ENCODE results near the gene PLA2G6. TPM values are rescaled to one million over a fixed set of nuclear protein-coding genes. Genes with fewer than 3 reads are reported as not detected.

Gene PLA2G6
- total and polyA plus RNA-seq, 2 of the 13 experiments (the other 11 are each of a cell fraction or from before 2014, with no cell fraction given): 4.8 to 11.5 TPM

DNA sequence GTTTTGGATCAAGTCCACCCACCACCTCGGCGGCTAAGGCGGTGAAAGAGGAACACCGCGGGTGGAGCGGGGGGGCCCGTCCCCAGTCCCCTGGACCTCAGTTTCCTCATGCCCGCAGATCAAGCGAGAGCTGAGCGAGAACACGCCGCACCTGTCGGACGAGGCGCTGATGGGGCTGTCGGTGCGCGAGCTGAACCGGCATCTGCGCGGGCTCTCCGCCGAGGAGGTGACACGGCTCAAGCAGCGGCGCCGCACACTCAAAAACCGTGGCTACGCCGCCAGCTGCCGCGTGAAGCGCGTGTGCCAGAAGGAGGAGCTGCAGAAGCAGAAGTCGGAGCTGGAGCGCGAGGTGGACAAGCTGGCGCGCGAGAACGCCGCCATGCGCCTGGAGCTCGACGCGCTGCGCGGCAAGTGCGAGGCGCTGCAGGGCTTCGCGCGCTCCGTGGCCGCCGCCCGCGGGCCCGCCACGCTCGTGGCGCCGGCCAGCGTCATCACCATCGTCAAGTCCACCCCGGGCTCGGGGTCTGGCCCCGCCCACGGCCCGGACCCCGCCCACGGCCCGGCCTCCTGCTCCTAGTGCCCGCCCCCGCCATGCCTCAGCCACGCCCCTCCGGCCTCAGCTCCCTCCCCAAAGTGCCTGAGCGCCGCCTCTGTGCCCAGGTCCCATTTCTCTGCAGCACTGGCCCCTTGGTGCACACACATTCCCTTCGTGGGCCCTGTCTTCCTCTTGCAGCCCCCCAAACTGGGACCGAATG is 32.8 kb upstream of the PLA2G6 start:
- peaks cover 37% of the 10 kb centered on the region; the same call in 1 of the 2 replicates for H4K20me1 ChIP-seq (ENCODE audit: insufficient read depth, low read length)
- no TSS peak for BruUV-seq (replicated peaks)
- H3K4me1 ChIP-seq (ENCODE audit: insufficient read depth, low read length): peaks cover 41% of the 10 kb centered on the region
- no peak overlapping the region for H3K4me2 ChIP-seq (ENCODE audit: low read depth, low read length)
- no peak overlapping the region for H2AFZ ChIP-seq (ENCODE audit: low read length)
- no peak overlapping the region for H3K27ac ChIP-seq (ENCODE audit: extremely low read length, insufficient read depth, low read length)
- CTCF ChIA-PET (ENCODE audit: low intra/inter-chr PET ratio, low total read pairs): no interaction called here
- H3K9ac ChIP-seq (ENCODE audit: insufficient read depth, low read depth, low read length): no peak overlapping the region
- no peaks in the 10 kb centered on the region for H3K27me3 ChIP-seq (ENCODE audit: control insufficient read depth in 1 of 2, insufficient read depth in 2 of 2, low read length in 2 of 2)
- WGBS (ENCODE audit: low lambda C conversion rate): 97% methylated on average over 81 of the region's 81 CpGs
- no peaks in the 10 kb centered on the region for H3K9me3 ChIP-seq (ENCODE audit: low read length)
- no peak for ATAC-seq
- TF ChIP-seq ESRRA (CRISPR knock-in tag; IDR thresholded peaks at IDR 0.05; ENCODE audit: low read depth) (no peak), ZNF850 (CRISPR knock-in tag; conservative IDR thresholded peaks at IDR 0.05) (no peak), AGO1 (IDR thresholded peaks at IDR 0.05; ENCODE audit: low read depth, low read length, poor library complexity, severe bottlenecking) (peak; percentile 62), POLR2AphosphoS2 (IDR thresholded peaks at IDR 0.05; ENCODE audit: low read depth, low read length) (peak; percentile 9; the same call in 1 of the 2 replicates), ZSCAN29 (CRISPR knock-in tag; conservative IDR thresholded peaks at IDR 0.05) (no peak), ZNF484 (CRISPR knock-in tag; IDR thresholded peaks at IDR 0.05; ENCODE audit: borderline replicate concordance, low read depth) (no peak), AGO2 (optimal IDR thresholded peaks at IDR 0.05; ENCODE audit: low read depth, low read length) (peak; percentile 41), MTF1 (CRISPR knock-in tag; IDR thresholded peaks at IDR 0.05) (no peak), NFYC (CRISPR knock-in tag; IDR thresholded peaks at IDR 0.05) (no peak), ZNF737 (CRISPR knock-in tag; IDR thresholded peaks at IDR 0.05; ENCODE audit: borderline replicate concordance) (no peak)
- TF ChIP-seq, protein P1, sequence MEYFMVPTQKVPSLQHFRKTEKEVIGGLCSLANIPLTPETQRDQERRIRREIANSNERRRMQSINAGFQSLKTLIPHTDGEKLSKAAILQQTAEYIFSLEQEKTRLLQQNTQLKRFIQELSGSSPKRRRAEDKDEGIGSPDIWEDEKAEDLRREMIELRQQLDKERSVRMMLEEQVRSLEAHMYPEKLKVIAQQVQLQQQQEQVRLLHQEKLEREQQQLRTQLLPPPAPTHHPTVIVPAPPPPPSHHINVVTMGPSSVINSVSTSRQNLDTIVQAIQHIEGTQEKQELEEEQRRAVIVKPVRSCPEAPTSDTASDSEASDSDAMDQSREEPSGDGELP (IDR thresholded peaks at IDR 0.05; ENCODE audit: borderline replicate concordance, low read depth): no peak
- TF ChIP-seq, protein P2, sequence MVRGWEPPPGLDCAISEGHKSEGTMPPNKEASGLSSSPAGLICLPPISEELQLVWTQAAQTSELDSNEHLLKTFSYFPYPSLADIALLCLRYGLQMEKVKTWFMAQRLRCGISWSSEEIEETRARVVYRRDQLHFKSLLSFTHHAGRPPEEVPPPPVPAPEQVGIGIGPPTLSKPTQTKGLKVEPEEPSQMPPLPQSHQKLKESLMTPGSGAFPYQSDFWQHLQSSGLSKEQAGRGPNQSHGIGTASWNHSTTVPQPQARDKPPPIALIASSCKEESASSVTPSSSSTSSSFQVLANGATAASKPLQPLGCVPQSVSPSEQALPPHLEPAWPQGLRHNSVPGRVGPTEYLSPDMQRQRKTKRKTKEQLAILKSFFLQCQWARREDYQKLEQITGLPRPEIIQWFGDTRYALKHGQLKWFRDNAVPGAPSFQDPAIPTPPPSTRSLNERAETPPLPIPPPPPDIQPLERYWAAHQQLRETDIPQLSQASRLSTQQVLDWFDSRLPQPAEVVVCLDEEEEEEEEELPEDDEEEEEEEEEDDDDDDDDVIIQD (CRISPR knock-in tag; IDR thresholded peaks at IDR 0.05; ENCODE audit: low read depth): no peak
- TF ChIP-seq, protein P3, sequence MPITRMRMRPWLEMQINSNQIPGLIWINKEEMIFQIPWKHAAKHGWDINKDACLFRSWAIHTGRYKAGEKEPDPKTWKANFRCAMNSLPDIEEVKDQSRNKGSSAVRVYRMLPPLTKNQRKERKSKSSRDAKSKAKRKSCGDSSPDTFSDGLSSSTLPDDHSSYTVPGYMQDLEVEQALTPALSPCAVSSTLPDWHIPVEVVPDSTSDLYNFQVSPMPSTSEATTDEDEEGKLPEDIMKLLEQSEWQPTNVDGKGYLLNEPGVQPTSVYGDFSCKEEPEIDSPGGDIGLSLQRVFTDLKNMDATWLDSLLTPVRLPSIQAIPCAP (CRISPR knock-in tag; IDR thresholded peaks at IDR 0.05; ENCODE audit: low read depth): no peak
- TF ChIP-seq, protein P4, sequence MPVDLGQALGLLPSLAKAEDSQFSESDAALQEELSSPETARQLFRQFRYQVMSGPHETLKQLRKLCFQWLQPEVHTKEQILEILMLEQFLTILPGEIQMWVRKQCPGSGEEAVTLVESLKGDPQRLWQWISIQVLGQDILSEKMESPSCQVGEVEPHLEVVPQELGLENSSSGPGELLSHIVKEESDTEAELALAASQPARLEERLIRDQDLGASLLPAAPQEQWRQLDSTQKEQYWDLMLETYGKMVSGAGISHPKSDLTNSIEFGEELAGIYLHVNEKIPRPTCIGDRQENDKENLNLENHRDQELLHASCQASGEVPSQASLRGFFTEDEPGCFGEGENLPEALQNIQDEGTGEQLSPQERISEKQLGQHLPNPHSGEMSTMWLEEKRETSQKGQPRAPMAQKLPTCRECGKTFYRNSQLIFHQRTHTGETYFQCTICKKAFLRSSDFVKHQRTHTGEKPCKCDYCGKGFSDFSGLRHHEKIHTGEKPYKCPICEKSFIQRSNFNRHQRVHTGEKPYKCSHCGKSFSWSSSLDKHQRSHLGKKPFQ (CRISPR knock-in tag; IDR thresholded peaks at IDR 0.05; ENCODE audit: insufficient replicate concordance): no peak
- FAIRE-seq: no peak
- in situ Hi-C loops (cut with HindIII; ENCODE audit: extremely low pct_ligation_motif_present, low pct_unique_long_range_greater_than_20kb): no loop called here
- intact Hi-C loops (cut with micrococcal nuclease; ENCODE audit: unreplicated experiment): no loop called here
- H3K4me3 ChIP-seq (replicated peaks in 1 of 3; ENCODE audit: insufficient read depth in 1 of 3, low read depth in 2 of 3, low read length in 3 of 3): no peak overlapping the region
- DNase-seq (ENCODE audit: low spot score): no peak
- H3K36me3 ChIP-seq (replicated peaks in 1 of 2; ENCODE audit: control insufficient read depth in 1 of 2, insufficient read depth in 2 of 2, low read length in 2 of 2): peaks cover 1 to 20% of the 10 kb centered on the region in 2 experiments; a peak in 4 of 5 replicates
- H3K79me2 ChIP-seq (ENCODE audit: insufficient read depth, low read length): peaks cover 21% of the 10 kb centered on the region
- POLR2A ChIA-PET: interaction anchor here (1.0 kb wide), 1 partner anchor 13 kb away, joined by 3 read pairs; the partner anchor contains the start of gene MAFF
